HG03439 (cell line): ENCODE measurements around the gene MACROH2A1.

Experiments used
- ATAC-seq: cut with Tn5 transposase; IDR thresholded peaks from one replicate; pipeline ENCODE4 v1.9.1; 2021; ENCODE audit warnings: mild to moderate bottlenecking, moderate library complexity; ENCODE audit not compliant: unreplicated experiment

MACROH2A1 gene

DNA sequence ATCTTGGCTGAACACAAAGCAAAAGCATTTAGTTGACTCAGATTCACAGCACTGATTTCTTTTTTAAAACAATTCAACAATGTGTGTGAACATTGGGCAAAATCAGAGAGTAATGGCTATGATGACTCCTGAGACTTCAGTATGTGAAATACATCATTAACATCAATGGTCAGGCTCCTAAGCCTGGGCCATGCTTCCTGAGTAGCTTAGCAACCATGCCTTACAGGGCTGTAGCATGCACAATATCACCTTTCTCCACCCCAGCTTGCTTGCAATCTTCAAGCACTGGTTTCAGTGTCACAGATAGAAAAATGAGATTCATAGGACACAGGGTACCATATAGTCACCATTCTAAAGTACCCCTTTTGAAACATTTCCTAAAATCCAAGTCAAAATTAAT, 41.3 kb downstream of the MACROH2A1 start:
- ATAC-seq = no peak

DNA sequence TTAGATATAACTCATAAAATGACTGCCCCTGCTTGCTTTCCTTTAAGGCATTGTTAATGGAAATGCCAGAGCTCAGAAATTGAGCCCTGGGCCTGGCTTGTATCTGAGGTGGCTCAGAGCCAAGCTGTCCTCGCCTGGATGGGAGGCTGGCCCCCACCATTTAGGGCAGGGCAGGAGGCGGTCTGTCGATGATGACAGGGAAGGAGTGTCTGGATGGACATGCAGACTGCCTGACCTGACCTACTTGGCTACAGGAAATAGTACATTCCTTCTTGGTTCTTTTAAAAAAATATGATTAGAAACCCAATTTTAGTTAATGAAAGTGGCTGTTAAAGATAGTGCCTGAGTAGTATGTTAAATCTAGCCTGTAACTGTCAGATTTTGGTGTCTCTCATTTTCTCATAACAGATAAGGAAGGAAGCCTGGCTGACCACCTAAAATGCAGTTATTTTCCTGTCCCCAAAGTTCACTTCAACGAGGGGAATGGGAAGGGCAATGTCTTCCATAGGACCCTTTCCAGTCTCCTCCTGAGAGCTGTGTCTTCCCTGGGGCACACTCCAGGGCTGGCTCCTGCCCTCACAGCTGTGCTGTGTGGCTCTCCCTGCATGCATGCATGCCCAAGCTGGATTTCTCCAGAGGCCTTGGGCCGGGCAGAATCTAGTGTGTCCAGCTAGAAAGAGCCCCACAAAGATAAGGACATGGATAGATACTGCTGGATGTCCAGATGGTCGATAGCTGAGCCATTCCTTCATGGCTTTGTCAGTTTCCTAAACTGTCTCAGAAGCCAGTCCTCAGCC, 42.3 kb downstream of the MACROH2A1 start:
- no peak for ATAC-seq

DNA sequence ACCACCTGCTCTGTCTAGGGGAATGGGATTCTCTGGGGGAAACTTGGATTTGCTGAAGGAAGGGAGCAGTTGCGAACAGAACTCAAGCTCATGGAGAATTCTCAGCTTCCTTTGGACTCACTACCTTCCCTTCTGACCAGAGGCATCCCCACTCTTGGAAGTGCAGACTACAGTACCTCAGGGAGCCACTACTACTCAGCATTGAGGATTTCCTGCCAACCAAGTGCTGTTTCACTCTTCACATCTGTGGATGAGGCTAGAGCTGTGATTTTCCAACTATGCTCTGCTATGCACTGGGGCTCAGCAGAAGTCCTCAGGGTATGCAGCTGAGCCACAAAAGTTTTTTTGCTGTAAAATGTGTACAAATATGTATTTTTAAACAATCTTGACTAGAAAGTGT, 43.9 kb downstream of the MACROH2A1 start:
- no peak for ATAC-seq

DNA sequence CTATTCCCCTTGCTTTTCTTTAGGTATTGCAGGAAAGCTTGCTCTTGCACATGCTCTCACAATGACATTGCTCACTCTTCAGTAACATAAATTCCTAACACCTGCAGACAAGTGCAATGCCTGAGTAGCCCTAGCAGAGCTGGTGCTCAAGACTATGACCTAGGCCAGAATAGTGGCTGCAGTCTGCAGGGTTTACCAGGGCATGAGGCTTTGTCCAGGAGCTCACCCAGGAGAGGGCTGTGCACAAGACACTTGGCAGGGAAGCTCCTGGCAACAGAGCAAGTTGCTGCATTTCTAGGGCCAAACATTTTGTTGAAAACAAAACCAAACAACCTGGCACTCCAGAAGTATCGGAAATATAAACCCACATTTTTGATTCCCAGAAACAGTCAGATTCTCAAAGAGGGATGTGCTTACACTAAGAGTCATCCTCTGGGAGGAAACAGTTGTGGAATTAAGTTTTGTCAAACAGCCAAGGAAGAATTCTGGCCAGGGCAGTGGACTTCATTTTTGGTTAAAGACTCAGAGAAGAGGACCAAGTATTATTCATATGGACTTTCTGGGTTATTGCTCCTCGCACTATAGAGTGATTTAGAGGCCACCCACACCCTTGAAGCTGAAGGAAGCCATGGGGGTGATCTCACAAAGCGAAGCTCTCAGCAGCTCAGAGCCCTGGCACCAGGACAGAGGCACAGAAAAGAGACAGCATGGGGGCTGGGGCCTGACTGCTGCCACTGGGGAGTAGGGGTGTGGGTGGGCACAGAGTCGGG, 44.9 kb downstream of the MACROH2A1 start:
- ATAC-seq = no peak

DNA sequence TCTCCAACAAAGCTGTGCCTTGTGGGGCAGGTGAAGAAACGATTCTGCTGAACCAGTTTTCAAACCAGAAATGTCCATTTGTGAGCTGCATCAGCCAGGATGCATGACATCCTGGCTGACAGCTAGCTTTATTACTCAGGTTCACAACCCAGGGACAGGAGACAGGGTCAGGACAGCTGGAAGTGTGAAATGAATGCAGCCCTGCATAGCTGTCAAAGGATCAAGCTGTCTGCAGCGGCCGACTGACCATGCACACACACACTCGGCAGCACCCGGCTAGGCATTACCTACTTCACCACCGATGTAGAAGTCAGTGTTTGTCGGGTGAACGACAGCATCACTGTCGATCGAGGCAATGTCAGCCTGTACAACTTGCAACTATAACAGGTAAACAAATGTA, 48.5 kb downstream of the MACROH2A1 start:
- ATAC-seq = no peak

DNA sequence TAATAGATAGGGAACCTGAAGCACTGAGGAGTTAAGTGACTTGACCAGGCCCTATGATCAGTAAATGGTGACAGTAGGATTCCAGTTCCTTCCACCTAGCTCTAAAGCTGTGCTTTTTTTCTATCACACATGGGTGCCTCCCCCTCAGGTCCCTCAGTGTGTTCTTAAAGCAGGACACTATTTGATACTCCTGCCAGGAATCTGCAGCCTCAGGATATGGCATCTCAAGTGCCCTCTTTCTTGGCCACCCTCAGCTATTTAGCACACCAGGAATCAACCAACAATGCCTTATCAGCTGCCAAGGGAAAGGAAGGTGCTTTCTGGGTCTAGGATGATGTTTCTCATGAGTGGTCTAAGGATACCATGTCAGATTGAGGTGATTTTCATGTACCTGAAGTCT, 49.1 kb downstream of the MACROH2A1 start:
- no peak for ATAC-seq

DNA sequence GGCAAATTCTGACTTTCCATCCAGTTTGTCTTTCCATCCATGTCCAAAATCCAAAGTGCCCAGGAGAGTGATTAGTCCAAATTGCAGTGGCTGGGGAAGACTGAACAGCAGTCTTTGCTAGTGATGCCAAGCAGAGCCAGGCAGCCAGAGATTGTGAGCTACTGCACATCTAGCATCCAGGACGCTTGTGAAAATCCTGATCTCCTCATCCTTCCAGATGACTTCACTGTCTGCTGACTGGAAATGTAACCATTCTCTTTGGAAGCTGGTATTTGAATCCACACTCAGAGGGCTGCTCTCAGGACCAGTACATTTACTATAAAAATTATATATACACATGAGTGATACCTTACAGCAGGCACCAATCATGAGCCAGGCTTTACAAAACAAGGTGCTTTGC, 49.6 kb downstream of the MACROH2A1 start:
- no peak for ATAC-seq

DNA sequence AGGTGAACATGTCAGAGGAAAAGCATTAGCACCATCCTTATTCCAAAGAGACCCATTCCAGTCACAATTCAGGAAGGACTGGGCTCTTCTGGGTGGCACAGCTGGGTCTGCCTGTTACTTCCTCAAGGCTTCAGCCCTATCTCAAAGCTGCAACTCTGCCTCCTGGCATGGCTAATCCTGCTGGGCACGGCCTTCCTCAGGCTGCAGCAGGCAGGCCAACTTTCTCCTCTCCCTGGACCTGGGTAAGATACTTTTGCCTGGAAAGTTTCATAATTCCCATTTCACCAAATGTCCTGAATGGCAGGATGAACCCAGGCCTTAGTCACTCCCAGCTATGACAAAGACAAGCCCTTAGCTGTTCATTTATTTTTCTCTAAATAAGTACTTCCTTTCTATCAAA, 50.1 kb downstream of the MACROH2A1 start:
- no peak for ATAC-seq

DNA sequence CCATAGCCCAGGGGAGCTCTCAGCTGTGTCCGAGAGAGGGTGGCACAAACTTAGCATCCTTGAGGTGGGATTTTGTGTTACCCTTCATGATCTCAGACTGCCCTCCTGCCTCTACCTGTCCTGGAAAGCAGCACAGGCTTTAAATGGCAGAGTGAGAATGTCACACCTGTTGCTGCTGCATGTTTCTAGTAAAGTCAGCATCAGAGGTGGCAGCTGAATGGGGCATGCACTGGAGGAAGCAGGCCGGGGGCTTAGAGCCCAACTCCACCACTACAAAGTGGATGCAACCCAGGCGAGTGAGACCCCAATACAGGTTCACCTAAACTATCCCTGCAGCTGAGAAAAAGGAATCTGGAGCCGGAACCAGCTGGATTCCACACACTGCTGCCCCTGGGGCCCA, 51.6 kb downstream of the MACROH2A1 start:
- ATAC-seq = no peak

DNA sequence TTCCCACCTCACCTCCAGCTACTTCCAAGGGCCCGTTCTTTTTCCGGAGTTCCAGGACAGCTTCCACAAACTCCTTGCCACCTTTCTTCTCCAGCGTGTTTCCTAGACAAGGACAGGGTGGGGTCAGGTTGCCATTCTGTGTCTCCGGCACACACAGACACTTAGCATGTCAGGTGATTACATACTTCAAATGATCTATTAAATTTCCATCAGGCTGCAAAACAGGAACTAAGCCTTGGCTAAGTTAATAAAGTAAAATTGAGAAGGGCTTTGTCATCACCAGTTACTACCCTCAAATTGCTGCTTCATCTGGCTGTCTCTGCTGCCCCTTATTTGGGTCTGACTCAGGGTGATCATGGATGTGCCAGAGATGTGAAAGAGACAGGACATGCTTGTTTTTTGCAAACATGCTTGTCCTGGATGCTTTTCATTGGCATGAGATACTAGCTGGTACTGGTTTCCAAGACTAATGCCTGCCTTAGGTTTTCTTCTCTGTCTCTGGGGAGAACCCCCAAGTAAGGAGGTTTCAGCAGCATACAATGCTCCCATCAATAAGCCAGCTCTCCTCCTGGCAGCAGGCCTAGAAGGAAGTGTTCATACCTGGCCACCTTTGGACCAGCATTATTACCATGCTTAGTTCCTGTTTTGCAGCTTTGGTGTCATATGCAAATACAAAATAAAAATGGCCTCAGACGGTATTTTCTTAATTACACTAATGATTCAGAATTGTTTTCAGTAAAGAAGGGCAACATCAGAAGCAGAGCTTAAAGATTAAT, 52.9 kb downstream of the MACROH2A1 start:
- no peak for ATAC-seq

DNA sequence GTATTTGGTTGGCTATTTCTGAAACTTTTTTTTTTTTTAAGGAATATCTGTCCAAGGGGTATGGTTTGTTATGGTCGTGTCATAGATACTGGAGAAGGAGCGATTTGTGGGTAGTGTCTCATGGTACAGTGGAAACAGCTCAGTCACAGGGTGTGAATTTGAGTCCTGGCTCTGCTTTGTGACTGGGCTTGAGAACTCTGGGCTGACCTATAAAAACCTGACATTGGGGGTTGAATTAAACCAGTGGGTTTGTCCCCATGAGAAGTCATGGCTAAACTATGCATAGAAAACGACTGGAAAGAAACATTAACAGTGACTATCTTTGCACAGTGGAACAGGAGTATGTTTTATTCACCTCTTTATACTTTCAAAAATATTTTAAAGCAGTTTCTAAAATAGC, 54.7 kb downstream of the MACROH2A1 start:
- ATAC-seq = no peak

DNA sequence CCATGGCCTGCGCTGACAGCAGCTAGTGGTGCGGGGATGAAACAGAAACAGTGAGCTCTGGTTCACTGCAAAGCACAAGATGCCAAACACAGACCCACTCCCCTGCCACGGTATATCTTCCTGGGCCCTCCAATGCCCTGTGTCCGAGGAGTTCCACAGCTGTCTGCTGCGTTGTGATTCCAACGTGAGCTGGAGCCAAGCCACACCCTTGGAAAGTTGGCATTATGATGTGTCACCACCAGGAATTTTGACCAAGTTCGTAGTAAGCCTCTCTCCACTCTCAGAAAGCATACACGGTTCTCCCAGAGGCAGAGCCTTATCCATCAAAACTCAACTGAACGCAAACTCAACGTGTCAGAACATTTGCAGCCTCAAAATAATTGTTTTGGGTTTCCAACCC, 55.6 kb downstream of the MACROH2A1 start:
- ATAC-seq = no peak

DNA sequence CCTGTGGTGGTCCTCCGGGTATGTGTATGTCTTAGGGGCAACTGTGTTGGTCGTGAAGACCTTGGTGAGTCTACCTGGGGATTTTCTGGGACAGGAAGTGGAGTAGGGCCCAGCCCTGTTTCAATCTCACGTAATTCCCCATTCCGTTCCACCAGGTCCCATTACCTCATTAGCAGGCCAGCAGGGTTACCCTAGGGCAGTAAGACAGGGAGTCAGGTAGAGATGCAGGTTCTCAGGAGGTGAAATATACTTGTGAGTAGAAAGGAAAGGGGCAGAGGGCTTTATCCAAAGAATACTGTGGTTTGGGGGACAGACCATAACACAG, 56.5 kb downstream of the MACROH2A1 start:
- ATAC-seq = no peak

DNA sequence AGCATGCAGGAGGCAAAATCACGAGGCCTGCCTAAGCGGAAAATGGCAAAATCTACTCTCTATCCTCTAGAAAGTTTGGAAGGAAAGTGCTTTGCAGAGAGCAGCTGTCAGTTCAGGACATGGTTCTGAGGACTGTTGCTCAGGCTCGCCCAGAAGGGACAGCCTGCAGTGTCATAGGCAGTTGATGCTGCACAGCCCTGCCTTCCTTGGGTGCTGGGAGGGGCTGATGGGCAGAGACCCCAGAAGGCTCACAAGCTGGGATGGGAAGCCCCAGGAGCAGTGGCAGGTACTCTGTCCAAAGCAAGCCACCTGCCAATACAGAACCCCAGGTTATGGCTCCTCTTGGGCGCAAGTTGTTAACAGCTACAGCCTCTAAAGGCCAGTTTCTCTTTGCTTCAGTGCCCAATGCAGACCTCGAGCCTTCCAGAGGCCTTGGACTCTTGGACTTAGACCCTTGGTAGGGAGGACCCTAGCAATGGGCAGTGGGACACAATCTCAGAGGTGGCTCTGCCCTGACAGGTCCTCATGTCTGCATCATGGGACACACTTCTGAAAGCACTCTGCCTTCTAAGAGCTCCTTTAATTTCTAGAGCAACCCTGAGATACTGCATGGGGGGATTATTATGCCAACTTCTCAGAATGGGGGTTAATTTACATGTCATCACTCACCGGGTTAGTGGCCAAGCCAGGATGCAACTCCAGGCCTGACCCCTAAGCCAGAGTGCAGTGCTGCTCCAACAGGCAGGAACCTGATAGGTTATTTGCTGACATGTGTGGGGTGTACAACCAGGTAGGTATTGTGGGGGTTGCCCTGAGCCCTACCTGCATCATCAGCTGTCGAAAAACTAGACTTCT, 57.1 kb downstream of the MACROH2A1 start:
- ATAC-seq = no peak

DNA sequence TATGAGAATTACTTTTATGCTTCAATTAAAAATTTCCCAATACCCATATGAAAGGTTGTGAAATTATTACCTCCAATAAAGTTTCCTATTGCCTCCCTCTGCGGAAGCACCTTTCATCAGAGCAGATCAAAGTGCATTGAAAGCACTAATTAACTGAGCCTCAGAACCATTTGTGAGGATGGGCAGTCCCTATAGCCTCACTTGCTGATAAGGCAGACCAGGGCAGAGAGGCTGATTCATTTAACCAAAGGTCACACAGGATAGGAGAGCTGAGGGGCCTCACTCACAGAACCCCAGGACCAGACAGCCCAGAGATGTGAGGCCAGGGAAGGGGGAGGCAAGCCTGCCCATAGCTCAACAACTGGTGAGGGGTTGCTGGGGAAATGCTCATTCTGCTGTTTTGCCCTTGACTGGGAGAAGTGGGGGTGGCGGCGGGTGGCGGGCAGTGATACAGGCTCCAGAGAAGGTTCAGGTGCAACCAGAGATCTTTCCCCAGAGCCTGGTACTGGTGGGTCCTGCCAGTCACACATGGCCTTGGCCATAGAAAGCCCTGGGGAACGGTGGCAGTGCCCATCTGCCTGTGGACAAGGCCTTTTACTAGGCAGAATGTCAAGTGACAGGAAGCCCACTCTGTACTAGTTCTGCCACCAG, 57.9 kb downstream of the MACROH2A1 start:
- no peak for ATAC-seq

DNA sequence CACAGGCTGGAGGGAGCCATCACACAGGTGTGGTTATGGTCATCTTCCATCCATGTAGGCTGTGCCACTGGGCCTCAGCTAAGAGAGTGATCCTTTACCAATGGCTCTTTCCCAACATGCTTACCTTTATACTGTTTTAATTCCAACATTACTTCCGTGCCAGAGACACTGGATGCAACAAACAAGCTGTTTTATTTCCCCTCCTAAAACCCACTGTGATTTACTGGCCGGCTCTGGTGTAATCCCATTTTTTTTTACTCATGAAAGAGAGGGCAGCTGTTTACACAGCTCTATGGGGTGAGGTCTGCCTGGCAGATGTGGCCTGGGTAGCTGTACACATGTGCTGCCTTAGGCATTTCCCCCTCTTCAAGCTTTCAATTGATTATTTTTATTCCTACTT, 58.5 kb downstream of the MACROH2A1 start:
- no peak for ATAC-seq

DNA sequence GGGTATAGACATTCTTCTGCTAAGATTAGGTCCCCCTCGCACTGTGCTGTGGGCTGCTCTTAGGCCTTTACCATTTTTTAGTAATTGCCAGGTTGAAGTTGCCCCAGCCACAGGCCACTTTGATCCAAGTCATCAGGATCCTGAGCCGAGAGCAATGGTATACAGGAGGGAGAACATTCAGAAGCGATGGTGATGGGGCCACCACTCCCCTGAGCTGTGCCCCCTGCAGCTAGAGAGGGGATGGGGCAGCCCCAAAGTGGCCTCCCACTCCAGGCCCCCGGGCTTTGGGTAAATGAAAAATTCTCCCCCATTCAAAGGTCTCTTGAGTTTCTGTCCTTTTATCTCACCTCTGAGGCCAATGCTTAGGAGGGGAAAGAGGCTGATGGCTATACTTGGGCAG, 59.4 kb downstream of the MACROH2A1 start:
- ATAC-seq = no peak

DNA sequence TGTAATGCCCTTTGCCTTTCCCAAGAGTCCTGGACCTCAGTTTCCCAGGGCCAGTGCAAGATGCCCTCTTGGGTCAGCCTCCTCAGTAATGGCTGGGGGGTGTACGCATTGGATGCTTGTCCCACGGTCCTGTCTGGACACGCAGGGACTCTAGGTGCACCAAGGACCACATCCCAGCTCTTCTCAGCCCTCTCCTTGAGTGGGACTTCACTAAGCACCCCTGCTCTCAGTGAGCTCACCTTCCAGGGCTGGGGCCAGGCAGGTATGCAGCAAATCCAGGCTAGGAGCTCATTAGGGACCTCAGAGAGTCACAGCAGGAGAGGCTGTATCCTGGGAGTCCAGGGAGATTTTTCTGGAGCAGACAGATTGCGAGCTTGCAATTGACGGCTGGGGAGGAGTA, 59.8 kb downstream of the MACROH2A1 start:
- ATAC-seq = no peak

DNA sequence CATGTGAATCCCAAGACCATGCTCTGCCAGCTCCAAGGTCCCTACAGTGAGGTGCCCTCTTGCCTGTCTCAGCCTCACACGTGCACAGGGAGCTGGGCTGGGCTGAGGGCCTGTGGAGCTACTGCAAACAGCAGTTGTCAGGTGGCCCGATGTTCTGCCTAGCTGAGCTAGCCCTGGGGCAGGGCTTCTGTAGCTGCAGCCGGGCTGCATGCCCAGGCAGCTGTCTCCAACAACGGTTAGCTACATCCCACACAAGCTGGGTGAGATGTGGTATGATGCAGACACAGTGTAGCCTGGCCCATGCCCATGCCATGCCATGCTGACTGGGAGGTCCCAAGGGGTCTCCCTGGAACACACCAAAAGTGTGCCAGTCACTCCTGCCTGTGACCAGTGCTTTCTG, 62.0 kb downstream of the MACROH2A1 start:
- no peak for ATAC-seq

DNA sequence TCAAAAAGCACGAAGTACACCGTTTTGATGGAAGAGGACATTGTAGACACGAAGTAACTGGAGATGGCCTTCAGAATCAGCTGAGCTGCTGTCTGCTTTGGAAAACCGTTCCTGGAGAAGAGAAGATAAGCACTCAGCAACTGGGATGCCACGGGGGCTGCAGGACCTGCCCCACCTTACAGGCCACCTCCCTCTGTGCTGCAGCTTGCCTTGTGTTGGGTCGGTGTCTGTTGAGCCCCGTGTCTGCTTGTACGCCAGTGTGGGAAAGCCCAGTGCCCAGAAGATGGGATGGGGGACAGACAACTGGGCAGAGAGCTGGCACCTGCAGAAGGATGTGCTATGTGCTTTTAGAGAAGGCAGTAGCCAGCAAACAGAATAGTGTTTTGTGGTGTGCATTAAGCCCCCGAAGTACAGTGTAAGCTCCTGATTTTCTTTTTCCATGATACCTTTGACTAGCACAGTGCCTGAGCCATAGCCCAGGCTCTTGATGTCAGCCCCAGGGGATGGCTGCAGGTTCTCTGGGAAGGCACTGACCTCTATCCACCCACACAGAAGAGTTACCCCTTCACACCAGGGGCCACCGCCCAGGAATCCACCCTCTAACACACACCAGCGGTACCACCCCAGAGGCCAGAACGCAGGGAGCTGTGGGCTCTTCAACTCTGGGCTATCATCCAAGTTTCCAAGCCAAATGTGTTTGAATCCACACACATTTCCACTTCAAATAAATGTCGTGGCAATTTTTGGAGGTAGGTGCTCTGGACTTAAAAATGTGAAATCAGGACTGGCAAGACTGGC, 63.8 kb downstream of the MACROH2A1 start:
- no peak for ATAC-seq
